ENCODE results near the gene CSNK1D.

CSNK1D gene

DNA sequence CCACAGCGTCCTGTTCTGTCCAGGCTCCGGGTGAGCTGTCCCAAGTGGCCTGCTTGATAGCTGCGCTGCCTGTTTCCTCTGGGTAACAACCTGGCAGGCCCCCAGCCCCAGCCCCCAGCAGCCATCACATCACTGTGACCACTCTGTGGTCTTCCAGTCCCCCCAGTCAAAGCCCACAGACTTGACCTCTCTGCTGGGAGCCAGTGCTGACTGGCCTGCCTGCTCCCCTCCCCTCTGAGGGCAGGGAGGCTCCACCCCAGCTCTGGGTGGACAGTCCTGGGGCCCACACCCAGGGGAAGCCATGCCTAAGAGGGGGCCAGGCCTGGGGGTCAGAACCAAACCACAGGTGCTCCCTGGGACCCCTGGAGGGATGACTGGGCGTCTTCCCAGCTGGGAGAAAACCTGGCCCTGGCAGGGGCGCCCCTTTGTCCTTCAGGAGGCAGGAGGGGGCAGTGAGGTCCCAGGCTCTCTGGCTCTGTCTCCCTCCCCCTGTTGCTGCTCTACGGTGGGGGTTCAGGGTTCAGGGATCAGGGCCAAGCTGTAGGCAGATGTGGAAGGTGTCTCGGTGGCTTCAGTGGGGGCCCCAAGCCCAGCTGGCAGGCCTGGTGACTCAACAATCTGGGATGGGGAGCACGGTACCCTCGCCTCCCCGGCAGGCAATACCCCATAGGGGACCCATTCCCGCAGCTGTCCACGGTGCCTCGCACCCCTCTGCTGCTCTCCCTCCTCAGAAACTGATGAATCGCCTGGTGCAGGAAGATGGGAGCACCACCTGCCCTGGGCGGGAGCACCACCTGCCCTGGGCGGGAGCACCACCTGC is 46.5 kb downstream of the CSNK1D start:
- FAIRE-seq, result no peak

DNA sequence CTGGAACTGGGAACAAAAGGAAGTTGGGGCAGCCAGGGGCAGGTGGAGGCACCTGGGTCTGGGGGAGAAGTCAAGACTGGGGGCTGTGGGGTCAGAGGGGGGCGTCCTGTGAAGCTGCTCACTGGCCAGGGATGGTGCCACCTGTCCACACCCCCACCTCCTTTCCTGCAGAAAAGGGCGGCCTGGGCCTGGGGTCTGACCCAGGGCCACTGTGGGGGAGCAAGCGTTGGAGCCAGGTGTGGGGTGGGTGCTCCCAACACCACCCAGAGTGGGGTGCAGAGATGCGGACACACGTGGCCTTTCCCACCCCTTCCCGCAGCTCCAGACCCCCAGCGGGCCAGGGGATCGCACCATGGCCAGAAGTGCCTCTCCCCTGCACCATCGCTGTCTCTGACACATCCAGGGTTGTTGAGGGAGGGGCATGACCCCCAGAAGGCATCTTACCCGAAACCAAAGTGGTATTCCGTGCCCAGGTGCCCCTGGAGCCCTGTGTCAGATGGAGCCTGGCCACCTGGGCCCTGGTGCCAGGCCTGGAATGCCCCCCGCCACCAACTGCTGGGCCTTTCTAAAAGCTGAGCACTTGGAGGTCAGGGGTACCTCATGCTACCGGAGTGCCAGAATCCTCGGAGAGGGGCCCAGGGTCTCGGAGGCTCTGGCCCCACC is 47.2 kb downstream of the CSNK1D start:
- no peak for FAIRE-seq

DNA sequence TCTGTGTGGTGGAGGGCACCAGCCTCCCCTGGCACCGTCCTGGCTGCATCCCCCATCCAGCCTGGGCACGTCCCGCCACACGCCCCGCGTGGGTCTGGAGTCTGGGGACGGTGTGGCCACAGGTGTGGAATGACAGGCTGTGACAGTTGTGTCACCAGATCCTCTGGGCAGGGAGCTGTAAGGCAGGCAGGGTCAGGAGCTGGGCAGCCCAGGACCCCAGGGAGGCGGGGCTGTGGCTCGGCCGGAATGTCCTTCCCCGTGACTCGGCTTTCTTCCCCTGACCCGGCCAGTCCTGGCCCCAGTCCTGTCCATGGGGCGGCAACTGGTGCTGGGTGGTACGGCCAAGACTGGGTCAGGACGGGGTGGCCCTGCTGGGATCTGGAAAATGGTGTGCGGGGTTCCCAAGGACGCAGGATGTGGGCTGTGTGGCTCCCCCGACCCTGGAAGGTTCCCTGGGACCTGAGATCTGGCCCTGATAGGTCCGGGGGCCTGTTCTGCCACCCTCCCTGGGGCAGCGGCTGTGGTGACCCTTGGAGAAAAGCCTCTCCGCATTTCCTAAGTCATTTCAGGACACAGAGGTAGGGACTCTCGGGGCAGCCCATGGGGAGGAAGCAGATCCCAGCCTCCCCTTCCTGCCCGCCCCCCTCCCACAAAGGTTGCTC is 48.0 kb downstream of the CSNK1D start:
- no peak for FAIRE-seq

DNA sequence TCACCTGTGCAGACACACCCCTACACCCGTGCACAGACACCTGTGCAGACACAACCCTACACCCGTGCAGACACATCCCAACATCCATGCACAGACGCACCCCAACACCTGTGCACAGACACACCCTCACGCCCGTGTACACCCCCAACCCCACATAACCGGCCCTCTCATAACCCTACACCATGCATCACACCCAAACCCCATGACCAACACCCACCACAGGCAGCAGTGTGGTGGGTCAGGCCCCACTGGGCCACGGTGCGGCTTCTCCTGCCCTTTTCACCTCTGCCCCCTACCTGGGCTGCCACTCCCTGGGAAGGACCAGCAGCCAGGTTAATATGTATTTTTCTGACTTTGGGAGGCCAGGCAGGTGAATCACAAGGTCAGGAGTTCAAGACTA is 48.8 kb downstream of the CSNK1D start:
- no peak for FAIRE-seq

DNA sequence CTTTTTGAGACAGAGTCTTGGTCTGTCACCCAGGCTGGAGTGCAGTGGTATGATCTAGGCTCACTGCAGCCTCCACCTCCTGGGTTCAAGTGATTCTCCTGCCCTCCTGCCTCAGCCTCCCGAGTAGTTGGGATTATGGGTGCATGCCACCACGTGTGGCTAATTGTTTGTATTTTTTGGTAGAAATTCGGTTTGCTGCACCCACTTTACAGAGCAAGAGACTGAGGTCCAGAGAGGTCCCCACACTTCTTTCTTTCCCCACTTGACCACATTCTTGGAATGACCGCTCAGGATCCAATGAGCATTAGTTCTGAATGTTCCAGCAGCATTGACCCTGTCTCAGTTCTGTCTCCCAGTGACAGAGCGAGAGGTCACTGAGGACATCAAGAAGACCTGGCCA is 50.0 kb downstream of the CSNK1D start:
- FAIRE-seq, result no peak

DNA sequence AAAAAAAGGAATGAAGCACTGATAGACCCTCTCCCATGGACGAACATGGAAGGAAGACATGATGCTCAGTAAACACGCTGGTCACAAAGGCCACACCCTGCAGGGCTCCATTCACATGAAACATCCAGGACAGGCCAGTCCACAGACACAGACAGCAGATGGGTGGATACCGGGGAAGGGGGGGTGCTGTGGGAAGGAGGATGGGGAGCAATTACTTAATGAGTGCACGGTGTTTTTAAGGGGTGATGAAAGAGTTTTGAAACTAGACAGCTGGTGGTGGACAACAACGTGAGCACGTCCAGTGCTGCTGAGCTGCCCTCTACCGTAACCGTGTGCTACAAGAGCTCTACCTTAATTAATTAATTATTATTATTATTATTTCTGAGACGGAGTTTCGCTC is 50.7 kb downstream of the CSNK1D start:
- no peak for FAIRE-seq

DNA sequence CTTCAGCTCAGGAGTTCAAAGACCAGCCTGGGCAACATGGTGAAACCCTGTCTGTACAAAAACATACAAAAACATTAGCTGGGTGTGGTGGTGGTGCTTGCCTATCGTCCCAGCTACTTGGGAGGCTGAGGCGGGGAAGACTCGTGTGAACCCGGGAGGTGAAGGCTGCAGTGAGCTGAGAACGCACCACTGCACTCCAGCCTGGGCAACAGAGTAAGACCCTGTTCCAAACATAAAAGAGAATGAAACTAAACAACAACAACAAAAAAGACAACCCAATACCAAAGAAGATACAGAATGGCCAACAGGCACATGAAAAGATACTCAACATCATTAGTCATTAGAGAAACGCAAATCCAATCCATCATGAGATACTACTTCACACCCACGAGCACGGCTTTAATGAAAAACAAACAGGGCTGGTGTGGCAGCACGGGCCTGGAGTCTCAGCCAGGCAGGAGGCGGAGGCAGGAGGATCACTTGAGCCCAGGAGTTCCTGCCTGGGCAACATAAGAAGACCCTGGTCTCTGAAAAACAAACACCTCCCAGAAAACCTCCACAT is 52.1 kb downstream of the CSNK1D start:
- FAIRE-seq, result no peak

DNA sequence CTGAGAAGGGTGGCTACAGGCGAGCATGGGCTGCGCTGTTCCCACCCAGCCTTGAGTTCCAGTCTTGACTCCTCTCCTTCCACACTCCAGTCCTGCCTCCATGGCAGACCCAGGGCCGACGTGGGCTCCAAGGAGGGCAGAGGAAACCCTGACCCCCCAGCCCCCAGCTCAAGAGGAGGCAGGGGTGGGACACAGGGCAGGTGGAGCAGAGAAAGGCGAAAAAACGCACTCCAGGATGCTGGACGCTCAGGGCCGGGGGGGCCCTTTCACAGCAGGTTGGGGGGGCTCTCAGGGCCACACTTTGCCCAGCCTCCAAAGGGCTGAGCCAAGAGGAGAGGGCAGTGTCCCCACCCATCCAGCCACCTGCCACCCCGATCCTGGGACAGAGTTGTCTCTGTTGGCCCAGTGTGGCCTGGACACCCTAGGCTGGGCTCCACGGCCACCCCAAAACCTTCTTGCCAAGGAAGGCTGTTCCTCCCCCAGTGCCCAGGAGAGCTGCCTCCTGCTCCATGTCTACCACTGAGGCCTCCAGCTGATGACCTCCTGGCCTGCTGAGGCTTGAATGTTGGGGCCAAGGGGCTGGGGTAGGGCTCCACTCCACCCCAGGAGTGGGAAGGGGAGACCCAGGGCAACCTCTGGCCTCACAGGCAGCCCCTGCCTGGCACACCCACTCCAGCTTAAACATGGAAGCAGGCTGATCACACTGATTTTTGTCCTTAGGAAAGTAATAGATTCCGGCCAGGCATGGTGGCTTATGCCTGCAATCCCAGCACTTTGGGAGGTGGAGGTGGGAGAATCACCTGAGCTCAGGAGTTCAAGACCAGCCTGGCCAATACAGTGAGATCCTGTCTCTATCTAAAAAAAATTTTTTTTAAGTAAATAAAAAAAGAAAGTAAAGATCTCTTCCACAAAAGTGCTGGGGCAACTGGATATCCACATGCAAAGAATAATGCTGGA is 53.5 kb downstream of the CSNK1D start:
- no peak for FAIRE-seq

DNA sequence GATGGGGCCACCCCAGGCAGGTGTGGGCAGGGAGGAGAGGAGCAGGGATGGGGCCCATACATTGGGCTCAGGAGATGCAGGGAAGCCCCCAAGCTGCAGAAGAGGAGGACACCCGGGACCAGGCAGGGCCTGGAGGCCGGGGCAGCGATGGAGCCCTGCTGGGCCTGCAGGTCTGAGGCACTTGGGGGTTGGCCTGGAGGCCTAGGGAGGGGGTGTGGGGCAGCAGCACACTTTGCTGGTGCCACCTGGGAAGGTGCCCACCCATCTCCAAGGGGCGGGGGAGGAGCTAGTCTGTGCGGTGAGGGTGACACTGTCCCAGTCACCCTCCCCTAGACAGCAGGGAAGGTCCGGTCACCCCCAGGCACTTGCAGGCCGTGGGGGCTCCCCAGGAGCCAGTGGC is 54.4 kb downstream of the CSNK1D start:
- FAIRE-seq, result no peak

DNA sequence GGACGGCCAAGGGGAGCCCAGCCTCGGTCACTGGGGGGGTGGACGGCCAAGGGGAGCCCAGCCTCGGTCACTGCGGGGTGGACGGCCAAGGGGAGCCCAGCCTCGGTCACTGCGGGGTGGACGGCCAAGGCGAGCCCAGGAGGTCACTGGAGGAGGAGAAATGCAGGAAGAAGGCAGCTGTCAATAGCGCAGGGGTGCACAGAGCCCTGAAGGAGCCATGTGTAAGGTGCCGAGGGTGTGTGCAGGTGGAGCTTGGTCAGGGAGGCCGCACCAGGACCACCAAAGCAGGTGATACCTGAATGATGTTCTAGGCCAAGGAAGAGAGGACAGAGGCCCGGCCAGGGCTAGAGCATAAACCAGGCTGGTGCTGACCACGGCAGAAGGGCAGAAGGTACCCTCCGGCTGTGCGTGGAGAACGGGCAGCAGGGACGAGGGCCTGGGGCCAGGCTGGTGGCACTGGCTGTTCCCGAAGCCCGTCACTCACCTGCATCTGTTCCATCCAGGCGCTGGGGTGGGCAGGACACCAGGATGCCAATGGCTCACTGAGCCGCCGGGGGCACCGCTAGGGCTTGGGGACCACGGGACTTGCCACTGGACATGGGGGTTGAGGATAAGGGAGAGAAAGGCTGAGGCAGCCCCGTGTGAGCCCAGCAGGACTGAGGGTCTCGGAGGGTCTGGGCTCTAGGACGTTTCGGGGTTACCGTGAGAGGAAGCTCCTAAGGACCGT is 55.0 kb downstream of the CSNK1D start:
- no peak for FAIRE-seq

DNA sequence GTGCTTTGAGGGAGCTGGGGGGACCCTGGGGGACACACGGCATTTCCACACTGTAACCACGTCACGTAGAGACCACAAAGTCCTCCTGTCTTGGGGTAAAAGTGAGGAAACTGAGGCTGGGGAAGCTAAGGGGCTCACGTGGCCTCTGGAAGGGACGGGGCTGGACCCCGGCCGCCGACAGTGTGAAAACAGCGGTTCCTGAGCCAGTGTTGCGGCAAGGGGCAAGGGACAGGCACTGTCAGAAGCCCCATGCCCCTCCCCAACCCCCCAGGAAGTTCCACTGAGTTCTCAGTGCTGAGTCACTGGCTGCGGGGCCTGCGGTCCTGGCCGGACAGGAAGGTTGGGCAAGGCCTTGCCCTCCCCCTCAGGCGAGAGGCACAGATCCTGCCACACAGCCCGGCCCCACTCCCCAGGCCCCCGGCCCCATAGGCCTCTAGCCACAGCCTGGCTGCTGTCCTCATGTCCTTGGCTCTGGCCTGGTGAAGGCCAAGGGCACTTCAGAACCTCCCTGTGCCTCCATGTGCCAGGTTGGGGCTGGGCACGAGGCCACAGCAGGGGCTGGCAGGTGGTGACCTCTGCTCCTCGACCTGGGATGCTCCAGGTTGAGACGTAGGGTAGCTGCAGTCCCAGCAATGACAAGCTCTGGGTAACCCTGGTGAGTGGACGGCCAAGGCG is 55.8 kb downstream of the CSNK1D start:
- no peak for FAIRE-seq

DNA sequence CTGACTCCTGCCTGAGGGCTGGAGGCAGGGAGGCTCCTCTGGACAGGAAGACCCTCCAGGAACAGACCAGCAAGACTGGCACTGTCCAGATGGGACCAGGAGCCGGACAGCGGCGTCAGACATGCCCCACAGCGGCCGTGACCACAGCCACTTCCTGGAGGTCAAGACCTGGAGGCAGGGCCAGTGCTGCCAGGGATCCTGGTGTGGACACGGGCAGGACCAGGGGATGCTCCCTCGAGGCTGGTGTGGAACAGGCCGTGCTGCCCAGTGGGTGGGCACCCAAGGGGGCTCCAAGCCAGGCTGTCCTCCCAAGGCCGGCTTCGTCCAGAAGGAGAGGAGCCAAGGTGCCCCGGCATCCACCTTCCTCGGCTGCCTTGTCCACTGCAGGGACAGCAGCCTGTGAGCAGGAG is 56.4 kb downstream of the CSNK1D start:
- no peak for FAIRE-seq

DNA sequence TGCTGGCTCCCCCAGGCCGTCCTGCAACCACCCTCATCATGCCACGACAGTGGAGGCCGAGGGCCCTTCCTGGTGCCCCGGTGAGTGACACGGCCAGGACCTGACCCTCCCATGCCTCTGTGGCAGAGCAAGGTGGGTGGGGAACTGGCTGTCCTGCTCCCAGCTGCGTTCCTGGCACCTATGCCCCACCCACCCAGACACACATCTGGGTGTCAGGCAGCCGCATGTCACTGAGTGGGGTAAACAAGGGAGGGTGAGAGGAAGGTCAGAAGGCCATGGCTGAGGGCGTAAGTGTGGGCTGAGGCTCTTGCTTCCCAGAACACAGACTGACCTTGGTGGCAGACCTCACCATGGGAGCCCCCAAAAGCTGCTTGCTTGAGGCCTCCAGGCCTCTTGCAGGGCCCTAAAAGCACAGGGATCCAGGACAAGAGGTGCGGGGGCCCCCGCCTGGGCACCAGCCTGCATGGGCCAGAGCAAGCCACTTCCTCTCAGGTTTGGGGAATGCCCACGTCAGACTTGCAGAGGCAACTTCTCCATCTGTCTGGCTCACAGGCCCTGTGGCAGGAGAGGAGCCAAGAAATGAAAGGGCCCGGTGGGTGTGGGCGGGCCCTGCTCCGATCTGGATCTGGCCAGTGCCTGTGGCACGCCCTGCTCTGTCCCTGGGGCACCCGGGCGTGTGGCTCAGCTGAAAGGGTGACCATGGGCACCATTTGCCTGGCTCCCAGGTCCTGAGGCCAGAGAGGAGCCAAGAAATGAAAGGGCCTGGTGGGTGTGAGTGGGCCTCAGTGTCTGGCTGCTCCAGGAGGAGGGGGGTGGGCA is 57.0 kb downstream of the CSNK1D start:
- FAIRE-seq, result no peak

DNA sequence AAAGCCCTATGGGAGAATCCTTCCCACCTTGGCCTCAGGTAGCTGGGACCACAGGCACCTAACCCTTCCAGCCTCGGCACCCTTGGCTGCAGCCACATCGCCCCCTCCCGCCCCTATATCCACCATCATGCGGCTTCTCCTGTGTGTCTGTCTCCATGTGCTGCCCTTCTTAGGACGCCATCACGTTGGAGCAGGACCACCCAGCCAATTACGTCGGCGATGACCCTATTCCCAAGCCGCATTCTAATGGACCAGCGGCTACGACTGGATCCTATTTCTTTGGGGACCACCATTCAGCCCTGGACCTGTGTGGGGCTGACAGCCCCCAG is 57.6 kb downstream of the CSNK1D start:
- no peak for FAIRE-seq

DNA sequence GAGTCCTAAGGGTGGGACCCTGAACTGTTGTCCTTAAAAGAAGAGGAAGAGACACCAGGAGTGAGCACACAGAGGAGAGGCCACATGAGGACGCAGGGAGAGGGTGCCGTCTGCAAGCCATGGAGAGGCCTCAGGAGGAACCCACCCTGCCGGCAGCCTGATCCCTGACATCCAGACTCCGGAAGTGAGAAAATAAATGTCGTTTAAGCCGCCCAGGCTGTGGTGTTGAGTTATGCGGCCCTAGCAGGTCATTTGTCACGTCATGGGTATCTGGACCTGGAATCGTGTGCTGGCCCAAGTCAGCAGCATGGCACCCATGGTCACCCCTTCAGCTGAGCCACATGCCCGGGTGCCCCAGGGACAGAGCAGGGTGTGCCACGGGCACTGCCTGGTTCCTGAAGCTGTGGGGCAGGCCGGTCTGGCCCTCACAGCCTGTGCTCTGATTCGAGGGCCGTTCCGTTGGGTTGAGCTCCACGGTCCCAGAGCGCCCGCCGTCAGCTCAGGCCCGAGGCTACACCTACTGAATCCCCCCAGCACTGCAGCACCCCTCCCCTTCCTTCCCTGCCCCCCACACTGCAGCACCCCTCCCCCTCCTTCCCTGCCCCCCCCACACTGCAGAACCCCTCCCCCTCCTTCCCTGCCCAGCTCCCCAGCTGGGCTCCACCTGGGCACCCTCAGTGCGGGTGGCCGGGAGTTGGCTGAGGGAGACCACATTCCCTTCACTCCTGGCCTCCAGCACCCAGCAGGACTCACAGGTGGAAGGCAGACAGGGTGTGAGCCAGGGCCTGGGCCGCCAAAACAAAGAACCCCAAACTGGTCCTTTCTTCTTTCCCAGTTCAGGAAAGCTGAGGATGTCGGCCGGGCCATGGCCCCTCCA is 58.2 kb downstream of the CSNK1D start:
- FAIRE-seq, result no peak

DNA sequence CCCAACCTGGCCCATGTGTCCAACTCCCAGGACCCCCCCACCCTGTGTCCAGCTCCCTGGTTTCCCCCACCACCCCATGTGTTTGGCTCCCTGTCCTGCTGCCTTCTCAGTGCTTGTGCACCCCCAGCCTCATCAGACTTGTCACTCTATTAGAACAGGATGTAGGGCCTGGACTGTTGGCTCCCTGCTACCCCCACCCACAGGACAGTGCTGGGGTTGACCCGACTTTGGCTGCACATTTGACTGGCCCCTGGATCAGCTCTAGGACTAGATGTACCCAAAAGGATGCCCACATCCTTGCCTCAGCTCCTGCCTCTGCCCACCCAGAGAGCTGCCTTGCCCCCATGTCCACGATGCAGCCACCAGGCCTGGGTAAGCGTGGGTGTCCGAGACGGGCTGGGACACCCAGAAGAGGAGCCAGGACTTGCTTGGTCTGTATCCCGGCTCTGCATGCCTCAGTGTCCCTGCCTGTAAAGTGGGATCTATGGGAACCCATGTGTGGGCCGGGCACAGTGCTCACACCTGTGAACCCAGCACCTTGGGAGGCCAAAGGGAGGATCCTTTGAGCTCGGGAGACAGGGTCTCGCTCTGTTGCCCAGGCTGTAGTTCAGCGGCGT is 59.4 kb downstream of the CSNK1D start:
- FAIRE-seq, result no peak

DNA sequence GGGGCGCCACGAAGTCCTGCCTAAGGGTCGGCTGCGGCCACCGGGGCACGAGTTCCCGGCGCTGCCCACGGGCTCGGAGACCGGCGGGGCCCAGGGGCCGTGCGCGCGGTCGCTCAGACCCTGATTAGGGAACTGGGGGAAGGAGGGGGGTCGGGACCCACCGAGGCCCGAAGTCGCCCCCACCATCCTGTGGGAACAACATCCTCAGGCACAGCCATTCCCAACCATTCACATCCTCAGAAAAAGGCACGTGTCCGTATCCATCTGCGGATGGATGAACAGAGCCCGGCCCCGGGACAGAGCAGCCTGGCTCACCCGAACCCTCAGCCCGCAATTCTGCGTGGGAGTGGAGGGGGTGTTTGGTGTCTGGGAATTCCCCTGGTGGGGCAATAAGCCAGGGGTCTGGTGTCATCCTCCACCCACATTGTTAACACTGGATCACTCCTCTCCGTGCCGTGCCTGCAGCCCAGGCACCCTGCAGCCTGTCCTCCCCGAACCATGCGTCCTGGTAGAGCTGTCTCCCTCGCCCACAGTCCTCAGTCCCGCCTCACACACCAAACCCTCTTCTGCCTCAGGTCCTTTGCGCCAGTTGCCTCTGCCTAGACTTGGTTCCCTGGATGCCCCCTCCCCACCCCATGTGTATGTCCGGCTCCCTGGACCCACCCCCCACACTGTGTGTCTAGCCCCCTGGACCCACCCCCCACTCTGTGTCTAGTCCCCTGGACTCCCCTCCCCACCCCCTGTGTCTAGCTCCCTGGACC is 60.1 kb downstream of the CSNK1D start:
- no peak for FAIRE-seq
